GM18519 (cell line): ENCODE data around the gene FSCB.
"Not testable (repeated sequence)": the region's sequence is repeated elsewhere in the genome, so short reads cannot be mapped to it uniquely, and the experiment has no call there.

Experiments
- ATAC-seq: cut with Tn5 transposase; IDR thresholded peaks from one replicate; pipeline ENCODE4 v1.9.1; 2021; ENCODE audit warnings: mild to moderate bottlenecking, moderate library complexity; ENCODE audit not compliant: unreplicated experiment, low FRiP score

FSCB gene

GRCh38 chr14:44507183-44507582 lies at the start of gene FSCB:
Gene FSCB (minus strand): TSS chr14:44507283. CDS start chr14:44506987, 296 bp downstream.
- no peak for ATAC-seq

- ATAC-seq, result no peak
Observed at GRCh38 chr14:44531658-44532057, 24.6 kb upstream of the FSCB start.

DNA sequence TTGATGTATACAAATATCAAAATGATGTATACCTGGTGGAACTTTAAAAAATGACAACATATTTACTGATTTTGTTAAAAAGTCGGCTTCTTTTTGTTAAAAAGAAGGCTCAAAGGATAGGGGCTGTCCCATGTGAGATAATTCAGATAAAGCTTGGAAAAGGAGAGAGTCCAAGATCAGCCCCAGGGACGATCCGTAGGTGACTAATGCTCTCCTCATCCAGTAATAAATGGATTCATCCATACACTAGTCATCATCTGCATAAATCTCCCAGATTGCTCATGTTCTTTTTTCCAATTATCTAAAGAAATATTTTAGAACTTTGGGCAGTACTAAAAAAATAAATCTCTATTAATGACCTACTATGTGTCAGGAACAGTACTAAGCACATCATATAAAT lies 23.4 kb upstream of the FSCB start:
- no peak for ATAC-seq

GRCh38 chr14:44529026-44529425 lies 21.9 kb upstream of the FSCB start:
- no peak for ATAC-seq

GRCh38 chr14:44528180-44528579 lies 21.1 kb upstream of the FSCB start:
- no peak for ATAC-seq

GRCh38 chr14:44525237-44525636 lies 18.2 kb upstream of the FSCB start:
- no peak for ATAC-seq

DNA sequence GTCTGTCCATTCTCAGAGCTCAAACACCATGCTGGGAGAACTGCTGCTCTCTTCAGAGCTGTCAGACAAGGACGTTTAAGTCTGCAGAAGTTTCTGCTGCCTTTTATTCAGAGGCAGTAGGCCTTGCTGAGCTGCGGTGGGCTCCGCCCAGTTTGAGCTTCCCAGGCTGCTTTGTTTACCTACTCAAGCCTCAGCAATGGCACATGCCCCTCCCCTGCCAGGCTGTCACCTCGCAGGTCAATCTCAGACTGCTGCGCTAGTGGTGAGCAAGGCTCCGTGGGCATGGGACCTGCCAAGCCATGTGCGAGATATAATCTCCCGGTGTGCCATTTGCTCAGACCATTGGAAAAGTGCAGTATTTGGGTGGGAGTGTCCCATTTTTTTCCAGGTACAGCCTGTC lies 8.6 kb upstream of the FSCB start:
- not testable (repeated sequence) for ATAC-seq

DNA sequence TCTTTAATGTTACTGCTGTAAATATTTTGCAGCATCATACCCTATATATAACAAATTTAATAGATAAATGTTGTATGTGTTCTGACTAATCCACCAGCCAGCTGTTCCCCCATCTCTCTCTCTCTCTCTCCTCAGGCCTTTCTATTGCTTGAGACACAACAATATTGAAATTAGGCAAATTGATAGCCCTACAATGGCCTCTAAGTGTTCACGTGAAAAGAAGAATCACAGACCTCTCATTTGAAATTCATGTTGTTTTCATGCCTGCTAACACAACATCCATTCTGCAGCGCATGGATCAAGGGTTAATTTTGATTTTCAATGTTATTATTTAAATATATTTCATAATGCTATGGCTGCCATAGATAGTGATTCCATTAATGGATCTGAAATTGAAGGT lies 1.8 kb upstream of the FSCB start:
- ATAC-seq, result no peak

DNA sequence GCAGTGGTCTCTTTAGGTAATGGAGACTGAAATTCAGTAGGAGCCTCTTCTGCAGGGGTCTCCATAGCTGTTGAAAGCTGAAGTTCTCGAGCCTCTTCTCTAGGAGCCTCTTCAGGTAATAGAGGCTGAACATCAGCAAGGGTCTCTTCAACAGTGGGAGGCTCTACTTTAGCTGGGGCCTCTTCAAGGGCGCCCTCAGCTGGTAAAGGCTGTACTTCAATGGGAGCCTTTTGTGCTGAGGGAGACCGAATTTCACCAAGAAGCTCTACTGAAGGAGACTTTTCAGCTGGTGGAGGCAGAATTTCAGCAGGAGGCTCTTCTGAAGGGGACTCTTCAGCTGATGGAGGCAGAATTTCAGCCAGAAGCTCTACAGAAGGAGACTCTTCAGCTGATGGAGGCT lies 1.5 kb downstream of the FSCB start:
- ATAC-seq, result no peak

- ATAC-seq, result no peak
Observed at GRCh38 chr14:44497148-44497547, 9.9 kb downstream of the FSCB start.

GRCh38 chr14:44494137-44494536 lies 12.9 kb downstream of the FSCB start:
- ATAC-seq, result no peak

DNA sequence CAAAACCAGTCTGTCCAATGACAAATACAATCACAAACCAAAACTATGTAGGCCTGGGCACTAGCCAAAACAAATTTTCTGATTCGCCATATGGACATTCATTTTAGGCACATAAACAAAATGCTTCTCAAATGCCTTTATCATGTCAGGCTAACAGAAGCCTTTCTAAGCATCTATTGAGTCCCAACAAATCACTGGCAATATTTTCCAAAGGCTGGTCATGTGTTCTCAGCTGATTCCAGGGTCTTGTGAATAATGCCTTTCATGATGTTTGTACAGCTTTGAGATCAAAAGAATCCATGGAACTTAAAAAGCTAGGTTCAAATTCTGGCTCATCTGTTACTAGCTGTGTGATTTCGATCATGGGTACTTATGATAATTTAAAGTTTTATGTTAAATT lies 16.1 kb downstream of the FSCB start:
- ATAC-seq, result no peak

- ATAC-seq, result no peak
Observed at GRCh38 chr14:44477953-44478352, 29.1 kb downstream of the FSCB start.

DNA sequence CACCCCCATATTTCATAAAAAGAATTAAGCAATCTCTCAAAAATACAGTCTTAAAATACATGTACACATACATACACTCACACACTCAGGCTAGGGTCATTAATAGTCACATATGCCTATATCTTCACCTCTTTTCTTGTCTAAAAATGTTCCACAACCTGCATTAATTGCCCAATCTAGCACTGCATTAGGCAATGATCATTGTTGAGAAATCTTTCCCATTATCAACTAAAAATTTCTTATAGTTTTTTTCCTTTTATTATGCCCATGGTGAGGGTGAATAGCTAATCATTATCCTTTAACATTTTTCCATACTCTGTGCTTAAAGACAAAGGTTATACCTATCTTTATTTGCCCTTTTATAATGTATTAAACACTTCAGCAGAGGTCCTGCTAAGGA lies 38.3 kb downstream of the FSCB start:
- no peak for ATAC-seq

- no peak for ATAC-seq
Observed at GRCh38 chr14:44463356-44464004, 43.6 kb downstream of the FSCB start.

DNA sequence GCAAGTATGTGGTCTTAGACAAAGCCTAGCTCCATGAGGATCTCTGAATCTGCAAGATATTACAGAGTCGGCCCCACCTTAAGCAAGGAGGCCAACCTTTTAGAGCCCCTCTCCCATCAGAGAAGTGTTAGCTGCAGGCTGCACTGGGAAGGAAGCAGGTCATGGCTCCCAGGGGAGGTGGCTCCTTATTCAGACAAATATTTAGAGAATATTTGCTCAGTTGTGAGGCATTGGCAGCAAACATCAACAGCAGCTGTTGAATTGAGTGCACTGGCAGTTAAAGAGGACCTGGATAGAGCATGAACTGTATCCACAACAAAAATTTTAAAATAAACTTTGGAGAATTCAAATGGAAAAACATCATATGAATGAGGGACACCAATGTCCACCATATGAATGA lies 44.7 kb downstream of the FSCB start:
- ATAC-seq, result no peak

GRCh38 chr14:44461811-44462210 lies 45.3 kb downstream of the FSCB start:
- ATAC-seq, result no peak
